Tibial nerve (tissue), 4 donors: ENCODE results near the gene NCOA1. TPM values are rescaled to one million over a fixed set of nuclear protein-coding genes. Genes with fewer than 3 reads are reported as not detected.

Source experiments
- DNase-seq, 2 donors: peaks; one replicate each; pipeline ENCODE4 v3.0.0-alpha.2; 2019; ENCODE audit warnings: low spot score in 2 of 2
- H3K27ac ChIP-seq, 4 donors: fragments of 200-600 bp; sonication (generic) in 3 of 4; one replicate each; pipeline ENCODE4 v1.5.1; 2017 to 2019; ENCODE audit warnings: mild to moderate bottlenecking in 1 of 4
- H3K27me3 ChIP-seq, 2 donors: fragments of 200-600 bp; sonication (generic) in 1 of 2; one replicate each; pipeline versions ENCODE4 v1.5.1 to v1.6.0; 2017 to 2019
- H3K36me3 ChIP-seq, 3 donors: fragments of 200-600 bp; sonication (generic); one replicate each; pipeline ENCODE4 v1.5.1; 2018 to 2019
- H3K4me1 ChIP-seq, 4 donors: fragments of 200-600 bp; sonication (generic) in 3 of 4; one replicate each; pipeline ENCODE4 v1.5.1; 2017 to 2019
- H3K4me3 ChIP-seq, 4 donors: fragments of 200-600 bp; sonication (generic) in 3 of 4; one replicate each; pipeline ENCODE4 v1.5.1; 2017 to 2019; ENCODE audit warnings: mild to moderate bottlenecking in 1 of 4, moderate library complexity in 1 of 4
- H3K9me3 ChIP-seq, 4 donors: fragments of 200-600 bp; sonication (generic) in 3 of 4; one replicate each; pipeline ENCODE4 v1.5.1; 2017 to 2019
- EP300 ChIP-seq, 2 donors: sonication (generic); formaldehyde crosslinking; IDR thresholded peaks; one replicate each; pipeline ENCODE4 v1.6.1; 2017; ENCODE audit warnings: antibody characterized with exemption in 2 of 2, mild to moderate bottlenecking in 1 of 2
- POLR2A ChIP-seq, 2 donors: fragments of 450-650 bp; IDR thresholded peaks; one replicate each; pipeline ENCODE4 v1.6.1; 2017; ENCODE audit warnings: antibody characterized with exemption in 2 of 2, mild to moderate bottlenecking in 2 of 2, moderate library complexity in 2 of 2
- WGBS, 2 donors: methylation state at CpG; one replicate each; pipeline ENCODE4 v1.1.5; 2018; 5-methylcytosine and 5-hydroxymethylcytosine counted together
- total RNA-seq, 4 donors: library from RNA; depleted of rRNA; stranded (reverse); fragments of >200 nt; gene quantifications; one replicate each; pipeline ENCODE4 v1.1.0, GENCODE V29; 2016
- TF ChIP-seq, protein P1 (sequence below), 5 experiments: fragments of 200-600 bp in 3 of 5; fragments of 450-650 bp in 2 of 5; sonication (generic) in 3 of 5; IDR thresholded peaks; one replicate each; pipeline ENCODE4 v1.5.1; 2016 to 2019; ENCODE audit warnings: antibody characterized with exemption in 5 of 5, mild to moderate bottlenecking in 3 of 5, moderate library complexity in 2 of 5

NCOA1 gene
- total RNA-seq, 4 donors from 2014 or later = 57.0 to 78.9 (median 59.3) TPM

DNA sequence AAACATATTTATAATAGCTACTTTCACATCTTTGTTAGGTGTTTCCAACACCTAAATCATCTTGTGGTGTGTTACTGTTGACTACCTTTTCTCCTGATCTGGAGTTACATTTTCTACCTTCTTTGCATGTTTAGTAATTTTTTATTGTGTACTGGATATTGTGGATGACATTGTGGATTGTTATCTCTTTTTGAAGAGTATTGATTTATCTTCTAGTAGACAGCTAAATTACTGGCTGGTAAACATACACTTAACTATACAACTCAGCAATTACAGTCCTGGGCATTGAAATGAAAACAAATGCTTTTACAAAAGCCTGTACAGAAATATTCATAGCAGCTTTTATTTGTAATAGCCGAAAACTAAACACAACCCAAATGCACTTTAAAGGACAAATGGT lies 151.3 kb downstream of the NCOA1 start:
- H3K4me1 ChIP-seq = peaks cover 0 to 9% (median 0%) of the 10 kb centered on the region in 4 donors
- no peak overlapping the region for H3K27ac ChIP-seq
- DNase-seq = no peak
- H3K9me3 ChIP-seq = peaks cover 0 to 4% (median 0%) of the 10 kb centered on the region in 4 donors
- H3K36me3 ChIP-seq = peaks cover 0 to 7% (median 0%) of the 10 kb centered on the region in 3 donors
- no peak overlapping the region for H3K4me3 ChIP-seq
- no peaks in the 10 kb centered on the region for H3K27me3 ChIP-seq
- WGBS, 2 donors = 85 to 88% methylated on average over 1 of the region's 1 CpG
- TF ChIP-seq EP300 (IDR thresholded peaks at IDR 0.05) = no peak
- TF ChIP-seq POLR2A (IDR thresholded peaks at IDR 0.05) = no peak
- TF ChIP-seq, protein P1, sequence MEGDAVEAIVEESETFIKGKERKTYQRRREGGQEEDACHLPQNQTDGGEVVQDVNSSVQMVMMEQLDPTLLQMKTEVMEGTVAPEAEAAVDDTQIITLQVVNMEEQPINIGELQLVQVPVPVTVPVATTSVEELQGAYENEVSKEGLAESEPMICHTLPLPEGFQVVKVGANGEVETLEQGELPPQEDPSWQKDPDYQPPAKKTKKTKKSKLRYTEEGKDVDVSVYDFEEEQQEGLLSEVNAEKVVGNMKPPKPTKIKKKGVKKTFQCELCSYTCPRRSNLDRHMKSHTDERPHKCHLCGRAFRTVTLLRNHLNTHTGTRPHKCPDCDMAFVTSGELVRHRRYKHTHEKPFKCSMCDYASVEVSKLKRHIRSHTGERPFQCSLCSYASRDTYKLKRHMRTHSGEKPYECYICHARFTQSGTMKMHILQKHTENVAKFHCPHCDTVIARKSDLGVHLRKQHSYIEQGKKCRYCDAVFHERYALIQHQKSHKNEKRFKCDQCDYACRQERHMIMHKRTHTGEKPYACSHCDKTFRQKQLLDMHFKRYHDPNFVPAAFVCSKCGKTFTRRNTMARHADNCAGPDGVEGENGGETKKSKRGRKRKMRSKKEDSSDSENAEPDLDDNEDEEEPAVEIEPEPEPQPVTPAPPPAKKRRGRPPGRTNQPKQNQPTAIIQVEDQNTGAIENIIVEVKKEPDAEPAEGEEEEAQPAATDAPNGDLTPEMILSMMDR (IDR thresholded peaks at IDR 0.05) = no peak

DNA sequence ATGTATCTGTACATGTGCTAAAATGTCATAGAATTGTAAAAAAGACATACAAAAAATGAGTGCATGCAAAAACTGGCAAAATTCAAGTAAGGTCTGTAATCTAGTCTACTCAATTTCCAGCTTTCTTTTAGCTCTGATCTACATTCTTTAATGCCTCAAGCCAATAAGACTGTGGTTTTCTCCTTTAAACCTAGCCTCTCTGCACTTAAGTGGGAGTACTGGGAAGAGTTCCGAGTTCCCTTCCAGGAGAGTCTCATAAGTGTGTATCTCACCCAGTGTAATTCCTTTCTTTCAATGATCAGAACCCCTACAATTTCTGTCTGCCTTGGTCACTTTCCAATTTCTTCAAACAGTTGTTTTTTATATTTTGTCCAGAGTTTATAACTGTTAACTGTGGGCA lies 152.0 kb downstream of the NCOA1 start:
- Histone ChIP-seq H3K27ac (no peak overlapping the region), H3K27me3 (no peaks in the 10 kb centered on the region), H3K36me3 (peaks cover 0 to 7% (median 0%) of the 10 kb centered on the region in 3 donors), H3K4me1 (peaks cover 0 to 9% (median 0%) of the 10 kb centered on the region in 4 donors), H3K4me3 (no peak overlapping the region), H3K9me3 (peaks cover 0 to 4% (median 0%) of the 10 kb centered on the region in 4 donors)
- no peak for DNase-seq
- WGBS, 2 donors = 68 to 75% methylated on average over 1 of the region's 1 CpG
- TF ChIP-seq, protein P1 (IDR thresholded peaks at IDR 0.05) = no peak
- TF ChIP-seq POLR2A (IDR thresholded peaks at IDR 0.05) (no peak), EP300 (IDR thresholded peaks at IDR 0.05) (no peak)

DNA sequence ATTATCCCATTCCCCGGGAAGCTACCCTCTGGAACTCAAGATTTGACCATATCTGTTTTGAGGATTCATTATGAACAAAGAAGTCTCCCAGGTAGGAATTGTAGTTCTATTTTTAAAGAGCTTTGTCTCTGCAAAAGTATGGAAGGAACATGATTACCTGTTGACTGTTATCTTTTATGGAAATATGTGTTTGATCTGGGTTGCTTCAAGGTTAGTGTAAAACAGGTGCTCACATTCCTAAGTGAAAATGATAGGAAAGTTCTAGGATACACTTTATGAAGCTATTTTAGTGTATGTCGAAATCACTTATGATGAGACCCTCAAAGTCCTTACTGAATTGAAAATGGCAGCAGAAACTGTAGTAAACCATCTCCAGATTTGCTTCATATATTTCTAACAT lies 153.0 kb downstream of the NCOA1 start:
- Histone ChIP-seq H3K27ac (no peak overlapping the region), H3K36me3 (peaks cover 0 to 7% (median 0%) of the 10 kb centered on the region in 3 donors), H3K4me1 (peaks cover 0 to 9% (median 0%) of the 10 kb centered on the region in 4 donors), H3K27me3 (no peaks in the 10 kb centered on the region), H3K4me3 (no peak overlapping the region), H3K9me3 (no peaks in the 10 kb centered on the region)
- TF ChIP-seq EP300 (IDR thresholded peaks at IDR 0.05) (no peak), POLR2A (IDR thresholded peaks at IDR 0.05) (no peak)
- TF ChIP-seq, protein P1 (IDR thresholded peaks at IDR 0.05) = no peak
- 82 to 97% methylated on average over 2 of the region's 2 CpGs for WGBS, 2 donors
- no peak for DNase-seq

DNA sequence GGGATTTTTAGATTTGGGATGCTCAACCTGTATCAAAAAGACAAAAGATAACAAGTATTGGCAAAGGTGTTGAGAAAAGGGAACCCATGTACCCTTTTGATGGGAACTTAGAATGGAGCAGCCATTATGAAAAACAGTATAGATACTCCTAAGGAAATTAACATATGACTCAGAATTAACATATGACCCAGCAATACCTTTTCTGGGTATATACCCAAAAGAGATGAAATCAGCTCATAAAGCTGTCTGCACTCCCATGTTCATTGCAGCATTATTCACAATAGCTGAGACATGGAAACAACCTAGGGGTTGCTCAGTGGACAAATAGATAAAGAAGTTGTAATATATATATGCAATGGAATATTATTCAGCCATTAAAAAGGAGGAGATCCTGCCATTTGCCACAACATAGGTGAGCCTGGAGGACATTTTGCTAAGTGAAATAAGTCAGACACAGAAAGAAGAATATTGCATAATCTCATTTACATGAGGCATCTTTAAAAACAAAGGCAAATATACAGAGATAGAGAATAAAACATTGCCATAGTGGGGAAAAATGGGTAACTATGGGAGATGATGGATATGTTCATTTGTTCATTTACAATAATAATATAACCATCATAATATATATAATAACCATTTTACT lies 160.1 kb downstream of the NCOA1 start:
- H3K27ac ChIP-seq = no peak overlapping the region
- H3K4me3 ChIP-seq = no peak overlapping the region
- no peaks in the 10 kb centered on the region for H3K36me3 ChIP-seq
- no peak for DNase-seq
- TF ChIP-seq EP300 (IDR thresholded peaks at IDR 0.05) (no peak), POLR2A (IDR thresholded peaks at IDR 0.05) (no peak)
- TF ChIP-seq, protein P1 (IDR thresholded peaks at IDR 0.05) = no peak
- H3K4me1 ChIP-seq = peaks cover 0 to 15% (median 0%) of the 10 kb centered on the region in 4 donors
- H3K9me3 ChIP-seq = no peaks in the 10 kb centered on the region
- H3K27me3 ChIP-seq = no peaks in the 10 kb centered on the region

DNA sequence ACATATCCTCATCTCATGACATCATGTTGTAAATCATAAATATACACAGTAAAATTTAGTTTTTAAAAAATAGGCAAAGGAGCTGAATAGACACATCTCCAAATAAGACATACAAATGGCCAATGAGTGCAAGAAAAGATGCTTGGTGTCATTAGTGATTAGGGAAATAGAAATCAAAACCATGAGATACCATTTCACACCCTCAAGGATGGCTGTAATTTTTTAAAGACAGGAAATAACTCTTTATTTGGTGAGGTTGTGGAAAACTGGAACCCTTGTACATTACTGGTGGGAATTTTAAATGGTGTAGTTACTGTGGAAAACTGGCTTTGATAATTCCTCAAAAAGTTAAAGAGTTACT lies 160.6 kb downstream of the NCOA1 start:
- no peak for DNase-seq
- Histone ChIP-seq H3K9me3 (no peaks in the 10 kb centered on the region), H3K27me3 (no peaks in the 10 kb centered on the region), H3K4me1 (peaks cover 0 to 15% (median 0%) of the 10 kb centered on the region in 4 donors), H3K27ac (no peak overlapping the region), H3K4me3 (no peak overlapping the region), H3K36me3 (no peaks in the 10 kb centered on the region)
- TF ChIP-seq, protein P1 (IDR thresholded peaks at IDR 0.05) = no peak
- TF ChIP-seq EP300 (IDR thresholded peaks at IDR 0.05) (no peak), POLR2A (IDR thresholded peaks at IDR 0.05) (no peak)
